NCI-H524 (cell line): ENCODE results near the gene C2CD2.

ENCODE experiments used
- DNase-seq, 2 experiments: peaks; one replicate each; lab custom pipeline; 2025; lab: John Stamatoyannopoulos, UW

C2CD2 gene

DNA sequence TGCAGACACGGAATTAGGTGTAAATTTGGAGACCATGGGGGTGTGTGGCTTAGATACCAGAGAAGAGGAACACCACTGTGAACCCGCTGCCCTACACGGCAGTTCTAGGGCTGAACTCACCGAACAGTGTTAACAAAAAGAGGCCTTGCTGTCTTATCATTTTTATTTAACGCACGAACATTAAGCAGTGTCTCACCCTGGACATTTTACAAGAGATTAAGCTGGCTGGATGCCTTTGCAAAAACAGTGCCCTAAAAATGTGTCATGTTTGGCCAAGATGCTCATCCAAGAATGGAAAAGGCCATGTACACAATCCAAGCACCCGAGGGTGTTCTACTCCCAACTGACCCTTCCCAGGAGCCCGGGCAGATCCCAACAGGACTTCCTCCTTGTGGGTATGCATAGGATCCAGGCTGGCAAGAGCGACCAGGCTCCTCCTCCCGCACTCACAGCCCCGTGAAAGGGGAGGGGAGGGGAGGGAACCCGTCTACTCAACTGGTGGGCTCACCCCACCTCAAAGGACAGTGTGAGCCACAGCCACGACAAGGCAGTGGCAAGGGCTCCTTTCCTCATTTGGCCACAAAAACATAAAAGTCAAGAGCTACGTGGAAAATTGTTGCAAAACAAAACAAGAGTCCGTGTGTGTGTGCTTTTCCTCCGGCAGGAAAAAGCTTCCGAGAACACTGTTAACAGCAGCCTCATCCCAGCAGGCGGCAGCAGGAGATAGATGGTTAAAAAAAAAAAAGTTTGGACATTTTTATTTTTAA is 20.3 kb downstream of the C2CD2 start:
- DNase-seq, result no peak

DNA sequence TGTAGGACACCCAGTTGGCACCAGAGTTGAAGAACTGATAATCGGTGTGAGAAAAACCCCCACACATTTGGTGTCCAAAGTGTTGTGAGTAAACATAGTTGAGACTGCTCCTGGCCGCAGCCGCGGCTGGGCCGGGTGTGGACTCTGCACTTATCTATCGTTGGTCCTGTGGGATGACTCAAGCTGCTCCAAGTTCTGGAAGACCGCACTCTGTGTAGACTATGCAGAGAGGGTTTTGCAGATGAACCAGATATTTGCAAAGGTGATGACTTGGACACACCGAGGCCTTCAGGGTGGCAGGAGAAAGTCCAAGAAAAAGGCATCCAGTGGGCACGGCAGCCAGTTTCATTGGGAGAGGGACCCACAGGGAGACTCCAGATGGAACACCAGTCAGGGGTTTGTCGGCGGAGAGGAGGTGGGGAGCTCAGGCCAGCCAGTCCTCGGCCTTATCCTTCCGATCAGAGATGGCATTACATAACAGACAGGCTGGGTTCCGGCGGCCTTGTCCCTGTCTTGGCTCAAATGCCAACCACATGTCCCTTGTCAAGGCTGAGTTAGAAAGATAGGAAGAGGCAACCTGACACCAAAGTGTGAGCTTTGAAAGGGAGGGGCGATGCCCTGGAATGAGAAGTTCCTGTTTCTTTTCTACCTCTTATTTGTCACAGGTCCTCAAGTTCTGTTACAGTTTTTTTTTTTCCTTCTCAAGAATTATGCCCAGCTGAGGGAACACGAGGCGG is 21.1 kb downstream of the C2CD2 start:
- no peak for DNase-seq

DNA sequence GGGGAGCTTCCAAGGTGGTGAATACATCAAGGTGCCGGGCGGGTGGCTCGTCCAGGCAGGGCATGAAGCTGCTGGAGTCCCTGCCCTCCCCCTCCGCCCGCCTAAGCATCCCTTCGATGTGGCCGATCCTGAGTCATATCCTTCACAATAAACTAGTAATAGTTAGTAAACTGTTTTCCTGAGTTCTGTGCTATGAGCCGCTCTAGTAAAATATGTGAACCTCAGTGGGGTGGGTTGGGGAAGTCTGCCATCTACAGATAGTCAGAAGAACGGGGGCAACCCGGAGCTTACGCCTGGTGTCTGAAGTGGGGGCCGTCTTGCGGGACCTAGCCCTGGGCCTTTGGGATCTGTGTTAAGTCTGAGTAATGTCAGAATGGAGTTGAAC is 21.6 kb downstream of the C2CD2 start:
- DNase-seq, result no peak

DNA sequence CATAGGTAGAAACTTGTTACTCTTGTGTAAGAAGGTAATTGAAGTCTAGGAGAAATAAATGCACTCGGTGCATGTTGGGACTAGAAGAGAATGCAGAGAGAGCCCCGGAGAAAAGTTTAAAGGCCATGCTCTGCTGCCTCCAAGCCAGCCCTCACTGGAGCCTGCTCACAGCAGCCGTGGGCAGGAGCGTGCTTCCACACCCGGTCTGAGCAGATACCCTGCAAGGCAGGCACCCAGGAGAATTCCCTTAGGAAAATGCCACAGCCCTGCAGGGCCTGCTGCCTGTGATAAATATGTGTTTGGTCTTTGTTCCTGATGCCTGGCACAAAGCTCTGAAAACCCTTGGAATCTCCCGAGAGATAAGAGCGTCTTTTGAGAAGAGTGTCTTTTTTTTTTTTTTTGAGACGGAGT is 22.8 kb downstream of the C2CD2 start:
- DNase-seq, result no peak

DNA sequence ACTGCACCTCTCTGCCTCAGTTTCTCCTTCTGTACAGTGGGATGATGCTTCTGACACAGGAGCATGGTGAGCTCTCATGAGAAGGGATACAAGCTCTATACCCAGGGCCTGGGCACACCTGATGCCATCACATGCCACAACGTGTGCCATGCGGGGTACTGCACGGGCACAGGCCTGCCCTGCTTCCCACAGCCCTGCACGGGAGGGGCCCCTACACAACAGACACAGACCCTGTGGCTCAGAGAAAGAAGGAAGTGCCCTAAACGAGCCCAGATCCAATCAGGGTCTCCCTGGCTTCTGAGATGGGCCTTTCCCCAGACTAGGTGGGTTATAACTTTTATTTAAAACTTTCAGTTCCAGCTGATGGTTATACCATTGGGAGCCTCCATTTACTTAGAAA is 24.6 kb downstream of the C2CD2 start:
- DNase-seq, result no peak

DNA sequence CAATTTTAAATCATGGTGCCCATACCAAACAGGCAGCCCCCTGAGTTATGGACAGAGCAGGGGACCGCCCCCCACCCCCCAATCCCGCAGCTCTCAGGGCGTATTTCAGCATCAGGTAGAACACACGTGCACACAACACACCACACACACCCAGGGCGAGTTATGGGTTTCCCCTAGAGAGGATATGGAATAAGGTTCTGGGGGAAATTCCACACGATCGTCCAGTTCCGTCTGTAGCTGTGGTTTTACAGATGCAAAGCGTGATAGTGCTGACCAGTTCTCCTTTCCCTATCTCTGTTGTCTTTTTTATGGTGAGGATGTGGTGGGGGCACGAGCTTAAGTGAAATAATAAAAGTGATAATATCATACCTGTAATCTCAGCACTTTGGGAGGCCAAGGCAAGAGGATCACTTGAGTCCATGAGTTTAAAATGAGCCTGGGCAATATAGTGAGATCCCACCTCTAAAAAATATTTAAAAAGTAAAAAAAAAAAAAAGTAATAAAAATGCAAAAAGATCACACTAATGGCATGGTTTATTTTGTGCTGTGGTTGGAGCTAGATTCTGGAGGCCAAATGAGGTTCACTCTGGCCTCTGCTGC is 25.1 kb downstream of the C2CD2 start:
- no peak for DNase-seq

DNA sequence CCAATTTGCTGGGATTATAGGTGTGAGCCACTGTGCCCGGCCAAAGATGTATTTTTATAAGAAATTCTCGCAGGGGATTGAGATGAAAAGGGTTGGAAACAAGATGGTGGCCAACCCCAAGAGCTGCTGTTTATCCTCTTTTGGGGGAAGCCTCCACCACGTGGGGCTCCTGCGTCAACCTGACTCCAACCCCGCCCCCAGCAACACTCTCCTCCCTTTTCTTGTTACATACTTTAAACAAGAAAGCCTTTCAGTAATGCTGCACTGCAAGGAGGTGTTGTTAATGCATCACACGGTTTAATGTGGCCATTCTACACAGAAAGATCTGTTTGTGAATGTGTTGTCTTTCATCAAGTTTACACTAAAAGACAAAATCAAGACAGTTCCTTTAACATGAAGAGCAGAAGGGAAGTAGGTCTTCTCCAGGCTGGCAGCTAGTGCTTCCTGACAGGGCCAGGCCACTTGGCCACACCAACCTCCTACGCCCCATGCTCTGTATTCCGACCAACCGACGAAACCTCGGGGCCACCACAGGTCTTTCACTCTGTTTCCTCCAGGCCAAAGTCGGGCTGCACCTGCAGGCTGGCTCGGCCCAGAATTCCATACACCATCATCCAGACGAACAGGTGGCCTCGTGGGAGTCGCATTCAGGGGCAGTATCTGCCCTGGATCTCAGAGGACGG is 25.9 kb downstream of the C2CD2 start:
- no peak for DNase-seq

DNA sequence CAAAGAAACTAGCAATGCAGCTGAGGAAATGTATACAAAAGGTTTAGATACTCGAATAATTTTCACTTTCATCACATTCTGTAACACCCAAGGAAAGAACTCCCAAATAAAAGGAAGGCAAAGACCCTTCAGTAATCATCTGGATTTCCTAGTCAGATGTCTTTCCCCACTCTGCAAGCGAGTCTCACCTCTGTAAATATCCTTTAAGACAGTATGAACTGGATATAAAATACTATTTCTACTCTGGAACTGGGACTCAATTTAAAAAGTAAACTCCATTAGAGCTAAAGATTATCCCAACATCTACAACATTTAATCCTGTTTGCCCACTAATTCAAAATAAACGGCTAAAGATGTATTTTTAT is 27.0 kb downstream of the C2CD2 start:
- DNase-seq, result no peak

DNA sequence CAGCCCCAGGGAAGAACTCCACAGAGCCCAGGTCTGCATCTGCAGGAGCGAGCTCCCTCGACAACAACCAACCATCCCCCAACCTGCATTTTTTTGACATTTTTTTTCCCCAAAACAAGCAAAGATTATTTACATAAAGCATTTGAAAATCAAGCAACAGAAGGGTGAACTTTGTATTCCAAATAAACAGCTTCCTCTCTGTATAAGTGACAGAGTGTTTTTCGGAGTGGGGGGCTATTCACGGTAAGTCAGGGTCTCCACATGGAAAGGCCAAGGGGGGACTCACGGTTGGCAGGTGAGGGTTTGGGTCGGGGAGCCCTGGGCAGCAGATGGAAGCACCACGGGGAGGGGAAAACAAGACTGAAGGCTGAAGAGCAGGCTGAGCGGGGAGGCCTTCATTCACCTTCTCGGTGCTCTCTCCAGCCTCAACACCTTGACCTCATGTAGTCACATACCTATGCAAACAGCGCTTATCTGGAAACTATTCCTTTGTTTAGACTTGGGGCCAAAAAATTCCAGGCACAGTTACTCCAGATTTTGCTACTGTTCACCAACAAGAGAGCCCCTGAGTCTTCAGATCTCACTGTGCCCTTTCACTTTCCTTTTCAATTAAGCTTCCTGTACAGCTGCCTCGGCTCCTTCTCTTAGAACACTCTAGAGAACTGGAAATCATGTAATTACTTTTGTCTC is 27.6 kb downstream of the C2CD2 start:
- DNase-seq, result no peak

DNA sequence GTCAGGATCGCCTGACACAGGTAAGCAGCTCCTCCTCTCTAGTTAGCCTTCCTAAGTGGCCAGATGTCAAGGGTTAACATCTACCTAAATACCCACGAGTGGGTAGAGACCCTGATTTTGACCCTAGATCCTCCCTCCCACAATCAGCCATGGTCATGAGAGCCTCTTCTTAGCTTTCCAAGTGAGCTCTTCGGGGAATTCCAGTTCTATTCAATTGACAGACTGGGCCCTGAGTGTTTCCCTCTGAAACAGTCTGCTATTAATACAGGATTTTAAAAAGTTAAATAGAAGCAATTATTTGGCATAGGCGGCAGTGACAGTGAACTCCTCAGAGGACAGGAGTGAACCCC is 28.1 kb downstream of the C2CD2 start:
- no peak for DNase-seq

DNA sequence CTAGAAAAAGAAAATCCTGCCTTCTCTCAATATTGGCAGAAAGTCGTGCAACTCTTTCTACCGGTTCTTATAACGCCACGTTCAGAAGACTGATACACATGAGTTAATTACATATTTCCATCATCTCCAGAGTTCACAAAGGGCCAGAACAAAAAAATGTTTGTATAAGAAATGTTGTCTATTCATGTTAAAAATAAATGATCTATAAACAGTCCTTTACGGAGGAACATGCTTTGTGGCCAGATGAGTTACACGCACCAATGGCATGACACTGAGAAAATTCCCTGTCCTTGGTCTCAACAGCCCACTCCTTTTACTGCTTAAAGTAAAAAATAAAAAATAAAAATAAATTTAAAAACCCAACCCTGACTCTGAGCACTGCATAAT is 29.5 kb downstream of the C2CD2 start:
- no peak for DNase-seq

DNA sequence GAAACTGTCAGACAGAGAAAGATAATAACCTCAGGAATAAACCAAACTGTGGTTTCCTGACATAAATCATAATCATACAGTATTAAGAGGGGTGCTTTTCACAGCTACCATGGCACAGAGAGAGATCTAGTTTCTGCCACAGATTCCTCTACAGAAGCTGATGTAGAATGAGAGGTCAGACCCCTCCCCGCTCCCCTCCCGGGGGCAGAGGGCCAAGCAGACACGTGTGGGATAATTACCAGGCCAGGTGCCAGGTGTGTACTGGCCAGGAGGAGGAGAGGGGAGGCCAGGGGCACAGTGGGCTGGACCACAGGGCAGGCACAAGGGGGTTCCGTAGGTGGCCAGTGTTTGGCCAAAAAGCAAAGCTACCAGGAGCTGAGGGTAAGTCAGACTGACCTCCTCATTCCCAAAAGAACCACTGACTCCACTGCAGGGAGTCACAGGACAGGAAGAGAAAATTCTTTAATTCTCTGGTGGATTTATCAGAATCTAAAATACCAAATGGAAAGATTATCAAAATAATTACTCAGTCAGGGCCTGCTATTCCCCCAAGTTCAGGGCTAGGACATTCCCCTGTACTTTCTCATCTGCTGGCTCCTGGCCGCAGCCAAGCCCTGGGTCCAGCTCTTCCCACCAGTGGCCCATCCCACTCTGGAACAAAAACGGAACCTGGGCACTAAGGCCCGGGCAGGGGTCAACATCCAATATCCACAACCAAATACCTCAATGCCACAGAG is 30.0 kb downstream of the C2CD2 start:
- DNase-seq, result no peak

DNA sequence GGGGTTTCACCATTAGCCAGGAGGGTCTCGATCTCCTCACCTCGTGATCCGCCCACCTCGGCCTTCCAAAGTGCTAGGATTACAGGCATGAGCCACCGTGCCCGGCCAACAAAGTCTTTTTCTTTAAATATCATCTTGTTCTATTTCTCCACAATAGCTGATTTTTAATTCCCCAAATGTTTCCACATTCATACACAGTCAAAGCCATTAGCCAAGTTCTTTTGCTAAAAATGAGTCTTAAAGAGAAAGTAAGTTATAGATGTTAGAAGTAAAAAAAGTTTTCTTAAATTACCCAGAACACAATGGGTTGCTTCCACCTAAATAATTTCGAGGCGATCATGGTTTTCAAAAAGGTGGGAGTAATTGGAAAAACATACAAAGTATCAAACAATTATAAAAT is 30.6 kb downstream of the C2CD2 start:
- DNase-seq, result no peak

DNA sequence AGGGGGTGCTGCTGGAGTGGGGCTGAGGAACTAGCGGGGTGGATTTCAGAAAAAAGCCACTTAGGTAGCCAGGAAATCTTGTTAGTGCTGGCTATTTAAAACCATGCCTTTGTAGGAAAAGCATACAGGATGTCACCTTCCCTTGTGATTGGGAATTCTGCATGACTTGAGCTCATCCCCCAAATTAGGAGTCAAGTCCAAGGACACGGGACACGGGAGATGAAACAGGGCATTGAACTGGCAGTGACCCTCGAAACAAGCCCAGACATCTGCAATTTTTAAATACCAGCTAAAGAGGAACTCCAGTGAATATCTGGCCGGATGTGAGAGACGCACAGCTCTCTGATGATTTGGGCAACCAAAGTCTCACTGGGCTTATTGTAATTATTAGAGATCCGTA is 32.8 kb downstream of the C2CD2 start:
- no peak for DNase-seq

DNA sequence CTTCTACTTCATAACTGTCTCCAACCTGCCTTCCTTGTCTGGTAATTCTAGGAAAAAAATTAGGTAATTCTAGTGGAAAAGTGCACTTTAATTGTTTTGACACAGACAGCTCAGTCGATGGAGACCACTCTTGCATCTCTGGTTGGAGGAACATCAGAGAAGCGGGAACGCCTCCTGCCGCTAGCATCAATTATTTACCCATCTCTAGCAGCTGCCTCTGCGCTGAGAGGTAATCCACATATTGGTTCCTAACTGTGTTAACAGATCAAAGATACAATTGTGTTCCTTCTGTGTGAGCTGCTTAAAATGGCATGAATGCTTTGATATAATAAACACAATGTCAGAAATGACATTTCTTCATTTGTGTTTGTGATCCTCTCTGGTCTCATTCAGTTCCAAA is 33.3 kb downstream of the C2CD2 start:
- DNase-seq, result no peak

DNA sequence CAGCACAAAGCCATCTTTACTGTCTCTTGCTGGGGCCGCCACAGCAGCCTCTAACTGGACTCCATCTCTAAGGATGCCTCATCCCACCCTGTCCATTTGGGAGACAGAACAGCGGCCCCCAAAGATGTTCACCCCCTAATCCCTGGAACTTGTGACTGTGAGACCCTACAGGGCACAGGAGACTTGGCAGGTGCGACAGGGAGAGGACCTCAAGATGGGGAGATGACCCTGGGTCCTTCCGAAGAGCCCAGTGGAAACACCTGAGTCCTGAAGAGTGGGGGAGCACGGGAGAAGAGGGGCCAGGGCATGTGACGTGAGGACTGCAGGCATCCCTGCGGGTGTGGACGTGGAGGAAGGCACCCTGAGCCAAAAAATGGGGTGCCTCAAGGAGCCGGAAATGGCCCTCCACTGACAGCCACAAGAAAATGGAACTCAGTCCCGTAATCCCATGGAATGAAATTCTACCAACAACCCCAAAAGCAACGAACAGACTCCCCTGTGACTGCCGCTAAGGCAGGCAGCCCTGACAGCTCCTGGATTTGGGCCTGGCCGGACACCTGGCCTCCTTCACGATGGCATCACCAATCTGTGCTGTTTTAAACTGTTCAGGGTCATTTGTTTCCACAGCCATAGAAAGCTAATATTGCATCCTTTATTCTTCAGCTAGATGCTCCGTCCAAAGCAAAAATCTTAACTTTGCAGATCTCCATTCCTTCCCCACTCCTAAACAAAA is 34.0 kb downstream of the C2CD2 start:
- DNase-seq, result no peak

DNA sequence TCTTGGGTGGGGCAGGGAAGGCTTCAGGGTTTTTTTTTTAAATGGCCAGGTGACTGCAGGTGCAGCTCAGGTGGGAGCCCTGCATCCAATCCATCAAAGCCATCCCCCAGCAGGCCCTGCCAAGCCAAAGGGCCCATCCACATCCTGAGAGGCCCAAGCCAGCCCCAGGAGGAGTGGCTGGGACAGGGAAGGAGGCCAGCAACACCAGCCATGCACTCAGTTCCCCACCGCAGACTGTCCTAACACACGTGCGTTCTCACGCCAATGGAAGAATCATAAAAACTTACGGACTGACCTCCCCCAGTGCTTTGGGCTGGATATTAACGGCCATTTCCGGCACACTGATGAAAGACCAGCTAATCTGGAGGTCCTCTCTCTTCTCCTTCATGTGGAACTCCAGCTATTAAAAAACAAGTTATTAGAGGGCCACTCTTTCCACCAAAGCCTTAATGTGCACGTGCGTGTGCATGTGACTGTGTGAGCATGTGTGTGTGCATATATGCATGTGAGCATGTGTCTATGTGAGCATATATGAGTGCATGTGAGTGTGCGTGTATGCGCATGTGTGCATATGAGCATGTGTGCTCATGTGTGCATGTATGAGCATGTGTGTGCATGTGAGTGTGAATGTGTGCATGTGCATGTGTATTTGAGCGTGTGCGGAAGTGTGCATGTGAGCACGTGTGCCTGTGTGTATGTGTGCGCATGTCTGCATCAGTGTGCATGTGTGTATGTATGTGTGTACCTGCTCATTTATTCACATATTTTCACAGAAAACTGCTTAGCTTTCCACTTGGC is 35.1 kb downstream of the C2CD2 start:
- no peak for DNase-seq

DNA sequence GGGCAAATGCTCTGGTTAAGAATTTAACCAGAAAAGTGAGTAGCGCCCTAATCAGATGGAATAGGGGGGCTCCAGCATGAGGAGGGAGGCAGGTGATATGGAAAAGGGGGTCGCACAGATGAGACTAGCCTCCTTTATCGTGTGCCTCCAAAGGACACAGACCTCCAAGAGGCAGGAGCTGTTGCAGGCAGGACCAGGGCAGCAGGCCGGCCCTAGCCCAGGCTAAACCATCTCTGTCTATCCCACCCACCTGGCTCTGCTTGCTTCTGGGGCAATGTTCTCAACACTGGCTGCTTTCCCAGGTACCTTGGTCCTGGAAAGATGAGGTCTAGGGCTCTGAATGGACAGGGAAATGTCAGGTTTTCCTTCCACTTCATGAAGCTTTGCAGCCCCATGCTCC is 36.3 kb downstream of the C2CD2 start:
- DNase-seq, result no peak

DNA sequence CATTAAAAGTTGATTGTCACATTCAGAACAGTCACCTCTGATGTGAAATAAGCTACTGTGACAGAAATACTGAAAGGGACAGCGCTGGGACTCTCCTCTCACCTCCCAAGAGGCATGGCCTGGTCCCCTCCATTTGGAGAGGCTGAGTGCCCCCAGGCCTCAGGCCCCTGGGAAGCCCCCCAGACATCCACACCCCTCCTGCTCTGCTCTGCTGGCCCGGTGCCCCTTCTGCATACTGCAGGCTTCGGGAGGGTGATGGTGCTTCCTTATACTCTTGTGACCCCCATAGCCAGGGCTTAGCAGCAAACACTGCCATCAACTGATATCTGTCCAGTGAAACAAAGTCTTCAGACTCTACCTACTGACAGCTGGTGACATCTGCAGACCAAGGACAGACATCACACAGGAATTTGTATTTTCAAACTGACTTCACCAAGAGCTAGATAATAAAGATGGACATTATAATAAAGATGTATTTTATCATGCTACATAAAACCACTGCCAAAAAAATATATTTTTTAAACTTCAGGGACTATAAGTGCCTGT is 36.9 kb downstream of the C2CD2 start:
- no peak for DNase-seq

DNA sequence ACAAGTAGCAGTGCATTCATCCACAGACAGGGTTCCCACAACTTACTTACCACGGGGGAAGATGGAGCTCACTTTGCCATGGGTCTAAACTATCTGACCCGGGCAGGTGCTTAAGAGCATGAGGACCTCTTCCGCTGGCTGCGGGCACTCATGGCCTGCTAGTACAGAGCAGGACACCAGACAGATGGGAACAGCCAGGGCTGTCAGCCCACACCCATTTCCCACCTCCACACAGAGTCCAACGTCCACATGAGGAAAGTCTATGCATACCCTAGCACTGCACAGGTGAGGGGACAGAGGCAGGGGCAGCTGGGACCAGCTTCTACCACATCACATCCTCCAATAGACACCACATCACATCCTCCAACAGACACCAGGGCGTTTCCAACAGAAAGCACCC is 38.9 kb downstream of the C2CD2 start:
- DNase-seq, result no peak
